T-helper 2 cell treated with Interferon-gamma antibody and Interleukin-4, amounts not matched to agents 100 ng/mL and 5 ng/mL, for 36 hours (primary cell): ENCODE measurements around the gene CD47. TPM values are rescaled to one million over a fixed set of nuclear protein-coding genes. Genes with fewer than 3 reads are reported as not detected.

Experiments
- intact Hi-C: fragments of 100-400 bp; cut with micrococcal nuclease; formaldehyde crosslinking; loops from one replicate; pipeline ENCODE4 v1.15.1; 2023
- total RNA-seq: library from RNA; stranded (reverse); gene quantifications from 2 replicates; pipeline ENCODE4 v1.2.3, GENCODE V29; 2022

Gene CD47
- total RNA-seq, 1 donor from 2014 or later: 140 TPM

DNA sequence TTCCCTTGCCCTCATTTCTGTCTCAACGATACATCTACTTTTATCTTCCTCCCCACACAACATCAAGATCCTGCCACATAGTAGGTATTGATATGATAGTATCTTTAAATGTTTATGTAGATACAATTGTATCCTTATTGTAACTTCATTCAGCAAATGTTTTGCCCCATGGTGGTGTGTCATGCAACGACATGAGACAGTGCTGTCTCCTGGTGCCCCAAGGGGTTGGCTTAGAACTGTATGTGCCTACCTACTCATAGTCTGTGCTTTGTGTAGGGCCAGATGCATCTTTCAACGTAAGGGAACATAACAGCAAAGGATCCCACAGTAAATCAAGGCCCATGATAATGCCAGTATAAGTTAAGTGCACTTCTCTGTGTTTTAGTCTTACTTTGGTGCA is 2.8 kb upstream of the CD47 start:
- intact Hi-C loops: loop anchor here (5.0 to 10.0 kb wide), 2 partner anchors 166 to 731 kb away; partner anchors contain the start of gene TRAT1

DNA sequence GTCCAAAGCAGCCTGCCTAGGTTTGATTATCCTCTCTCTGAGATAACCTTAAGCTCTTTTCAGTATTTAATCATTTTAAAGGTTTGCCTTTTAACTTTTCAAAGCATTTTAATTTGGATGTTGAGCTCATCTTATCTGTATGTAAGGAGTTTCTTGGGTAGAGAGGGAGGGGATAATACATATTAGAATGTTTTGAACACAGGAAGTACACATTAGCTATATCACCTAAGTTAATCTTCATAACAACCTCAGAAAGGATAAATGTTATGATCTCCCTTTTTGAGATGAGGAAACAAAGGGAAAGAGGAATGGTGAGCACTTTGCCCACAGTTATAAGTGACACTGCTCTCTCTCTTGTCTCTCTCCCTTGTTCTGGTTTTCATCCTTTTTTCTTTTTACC is 2.2 kb upstream of the CD47 start:
- intact Hi-C loops: loop anchor here (5.0 to 10.0 kb wide), 2 partner anchors 166 to 732 kb away; partner anchors contain the start of gene TRAT1

DNA sequence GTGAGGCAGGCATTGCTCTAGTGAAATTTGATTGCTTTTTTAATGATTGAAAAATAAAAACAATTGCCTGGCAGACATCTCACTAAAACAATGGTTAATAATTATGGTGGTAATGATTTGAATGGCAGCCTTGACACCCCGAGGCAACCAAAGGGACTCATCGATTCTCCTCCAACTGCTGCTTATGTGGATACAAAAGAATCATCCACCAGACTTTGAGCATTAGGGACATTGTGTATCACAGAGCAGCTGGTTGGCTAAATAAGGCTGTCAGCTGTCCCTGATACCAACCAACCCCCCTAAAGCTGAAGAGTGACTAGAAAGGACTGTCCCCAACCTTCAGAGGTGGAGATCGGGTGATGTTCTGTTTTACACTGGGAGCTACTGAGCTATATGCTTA is 1.7 kb upstream of the CD47 start:
- intact Hi-C loops: loop anchor here (5.0 to 10.0 kb wide), 2 partner anchors 165 to 732 kb away; partner anchors contain the start of gene TRAT1

DNA sequence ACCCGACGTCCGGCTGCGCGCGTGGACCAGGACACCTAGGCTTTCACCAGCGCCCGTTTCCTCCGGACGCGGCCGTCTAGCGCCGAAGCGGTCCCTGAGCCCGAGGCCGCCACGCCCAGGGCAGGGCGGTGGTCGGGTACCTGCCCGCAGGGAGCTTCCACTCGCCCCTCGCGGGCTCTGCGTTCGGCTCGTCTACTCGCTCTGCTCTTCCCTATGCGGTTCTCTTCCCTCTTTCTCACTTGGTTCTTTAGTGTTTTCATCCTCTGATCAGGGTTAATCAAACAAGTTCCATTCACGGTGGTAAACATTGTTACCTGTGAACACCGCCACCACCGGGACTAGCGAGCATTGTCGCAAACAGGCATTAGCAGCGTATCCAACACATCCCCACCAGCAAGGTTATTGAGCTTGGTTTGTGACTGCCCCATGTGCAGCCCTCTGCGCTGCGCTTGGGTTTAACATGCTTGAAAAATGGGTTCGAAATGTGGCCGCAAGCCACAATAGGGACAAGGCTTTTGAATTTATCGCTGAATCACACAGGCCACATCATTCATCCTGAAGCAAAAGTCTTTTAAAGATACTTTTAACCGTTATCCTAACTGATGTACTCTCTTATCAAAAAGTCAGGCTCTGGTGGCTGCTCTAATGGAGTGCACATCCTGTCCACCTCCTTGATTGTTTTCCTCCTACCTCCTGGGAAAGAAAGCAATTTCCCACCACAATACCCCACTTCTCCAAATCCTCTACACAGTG is 843 bp upstream of the CD47 start:
- intact Hi-C loops: loop anchor here (1.0 to 10.0 kb wide), 6 partner anchors 9 to 733 kb away; partner anchors contain the start of genes BBX, CIP2A, DZIP3 and IFT57

DNA sequence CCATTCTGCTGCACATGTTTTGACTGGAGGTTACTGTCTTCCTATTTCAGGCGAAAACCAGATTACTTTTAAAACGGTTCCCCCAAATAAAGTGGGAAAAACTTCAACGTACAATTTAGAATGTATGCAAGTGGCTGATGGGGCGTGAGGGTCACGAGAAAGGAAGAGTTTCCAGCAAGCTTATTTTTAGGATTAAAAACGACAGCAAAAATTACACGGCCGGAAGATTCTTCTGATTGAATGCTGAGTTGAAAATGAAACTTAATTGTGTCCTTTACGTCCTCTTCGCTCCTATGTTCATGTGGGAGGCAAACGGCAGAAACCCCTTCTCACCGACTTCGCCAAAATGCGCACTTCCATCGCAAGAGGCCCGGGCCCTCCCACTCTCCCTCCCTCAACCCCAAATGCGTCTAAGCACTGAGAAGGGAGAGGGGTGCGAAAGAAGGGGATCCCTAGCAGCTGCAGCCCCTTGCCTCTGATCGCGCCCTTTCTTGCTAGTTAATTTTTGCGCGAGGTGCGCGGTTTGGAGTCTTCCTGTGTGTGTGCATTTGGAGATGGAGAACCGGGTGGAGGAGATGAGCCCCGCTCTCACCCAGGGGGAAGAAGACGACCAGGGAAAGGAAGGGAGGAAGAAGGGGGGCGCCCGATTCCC is 656 bp downstream of the CD47 start:
- intact Hi-C loops: loop anchor here (1.0 to 10.0 kb wide), 5 partner anchors 35 to 735 kb away; partner anchors contain the start of genes BBX, CIP2A, DZIP3 and TRAT1

DNA sequence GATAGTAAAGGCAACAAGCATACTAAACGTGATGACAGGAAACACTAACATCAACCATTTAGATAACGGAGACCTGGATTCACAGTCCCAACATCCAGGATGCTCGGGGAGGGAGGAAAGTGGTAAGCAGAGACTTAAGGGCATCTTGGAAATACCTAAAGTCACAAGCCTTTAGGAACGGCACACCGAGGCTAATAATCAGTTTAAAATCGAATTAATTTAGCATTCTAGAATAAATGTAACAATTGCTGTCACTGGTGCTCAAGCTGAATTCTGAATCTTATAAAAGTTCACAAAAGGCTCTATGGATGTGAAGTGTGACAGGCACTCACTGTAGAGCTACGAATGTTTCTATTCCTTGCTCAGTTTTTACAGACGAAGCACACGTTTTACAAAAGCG is 1.3 kb downstream of the CD47 start:
- intact Hi-C loops: loop anchor here (5.0 kb wide), 1 partner anchor 203 kb away; no protein-coding TSS in a partner anchor

DNA sequence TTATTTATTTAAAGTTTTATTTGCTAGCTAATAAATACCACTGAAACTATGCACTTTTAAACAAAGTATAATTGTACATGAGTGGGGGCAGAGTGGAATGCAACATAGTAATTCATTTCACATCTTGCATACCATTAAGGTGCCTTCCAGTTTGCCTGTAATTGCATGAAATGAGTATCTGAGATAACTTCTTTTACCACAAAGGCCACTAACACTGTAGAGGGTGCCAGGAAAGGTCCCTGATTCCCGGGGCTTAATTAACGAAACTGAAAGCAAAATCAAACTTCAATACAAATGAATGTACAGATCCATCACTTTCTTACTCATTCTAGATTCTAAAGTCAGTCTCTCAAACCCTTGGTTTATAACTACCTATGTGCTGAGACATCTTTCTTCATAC is 2.1 kb downstream of the CD47 start:
- intact Hi-C loops: loop anchor here (5.0 kb wide), 1 partner anchor 204 kb away; no protein-coding TSS in a partner anchor

DNA sequence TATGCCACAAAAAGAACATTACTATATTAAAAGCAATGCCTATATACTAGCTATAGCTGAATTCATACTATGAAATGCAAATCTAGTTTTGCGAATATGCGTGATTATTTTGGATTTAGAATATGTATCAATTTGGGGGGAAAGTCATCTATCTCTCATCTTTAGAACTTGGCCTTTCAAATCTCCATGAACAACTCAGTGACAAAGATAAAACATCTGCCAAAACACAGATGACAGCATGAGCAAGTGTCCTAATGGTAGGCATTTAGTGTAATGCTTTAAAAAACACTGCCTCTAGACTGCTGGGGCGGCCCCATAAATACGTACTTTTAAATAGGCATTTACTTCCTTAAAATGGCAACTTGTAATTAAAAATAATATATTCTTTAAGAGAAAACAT is 2.7 kb downstream of the CD47 start:
- intact Hi-C loops: loop anchor here (5.0 kb wide), 1 partner anchor 204 kb away; no protein-coding TSS in a partner anchor

DNA sequence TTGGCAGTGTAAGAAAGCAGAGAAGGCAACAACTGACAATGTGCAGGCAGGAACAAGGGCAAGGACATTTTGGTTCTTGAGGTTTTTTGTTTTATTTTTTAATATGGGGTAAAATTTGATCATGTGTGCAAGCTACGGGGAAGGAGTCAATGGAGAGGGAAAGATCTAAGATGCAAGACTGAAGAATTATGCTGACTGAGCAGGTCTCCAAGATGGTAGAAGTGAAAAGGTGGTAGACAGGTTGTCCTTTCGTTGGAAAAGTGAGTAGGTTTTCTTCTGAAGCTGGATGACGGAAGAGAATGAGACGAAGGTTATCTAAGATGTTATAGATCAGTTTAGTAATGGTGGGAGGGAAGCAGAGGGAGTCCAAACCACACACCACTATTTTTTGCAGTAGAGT is 4.2 kb downstream of the CD47 start:
- intact Hi-C loops: loop anchor here (5.0 kb wide), 1 partner anchor 206 kb away; no protein-coding TSS in a partner anchor

DNA sequence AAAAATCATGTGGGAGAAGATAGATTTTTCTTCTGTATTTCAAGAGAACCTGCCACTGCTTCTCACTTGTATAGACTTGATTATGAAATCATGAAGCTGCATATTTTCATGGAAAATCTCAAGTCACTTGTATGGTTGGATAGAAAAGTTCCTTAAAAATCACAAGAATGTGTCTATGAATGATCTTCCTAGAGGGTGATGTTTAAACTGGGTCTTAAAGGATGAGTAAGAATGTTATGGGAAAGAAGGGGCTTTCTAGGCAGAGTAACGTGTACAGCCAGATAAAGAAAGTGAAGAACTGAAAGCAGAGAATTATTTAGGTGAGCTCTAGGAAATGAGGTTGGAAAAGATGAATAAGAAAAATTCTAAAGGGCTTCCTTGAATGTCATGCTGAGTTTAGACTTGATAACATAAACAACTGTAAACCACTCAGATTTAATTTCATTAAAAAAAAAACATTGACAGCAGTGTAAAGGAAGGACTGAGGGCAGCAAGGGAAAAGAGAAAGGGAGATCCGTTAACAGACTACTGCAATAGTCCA is 5.0 kb downstream of the CD47 start:
- intact Hi-C loops: loop anchor here (5.0 kb wide), 1 partner anchor 206 kb away; no protein-coding TSS in a partner anchor

DNA sequence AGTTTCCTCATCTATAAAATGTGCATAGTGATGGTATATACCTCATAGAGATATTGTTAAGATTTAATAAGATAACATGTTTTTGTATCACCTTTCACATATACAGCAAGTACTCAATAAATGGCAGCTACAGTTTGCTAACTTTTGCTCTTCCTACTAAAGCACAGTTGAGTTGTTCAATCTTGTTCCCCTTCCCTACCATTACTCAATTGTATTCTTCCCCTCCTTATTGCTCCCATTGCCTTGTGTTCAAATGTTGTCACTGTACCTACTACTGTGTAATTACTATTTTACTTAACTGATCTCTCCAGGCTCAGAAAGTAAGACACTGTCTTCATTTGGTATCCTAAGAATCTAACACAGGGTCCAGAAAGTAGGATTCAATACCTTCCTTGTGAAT is 5.5 kb downstream of the CD47 start:
- intact Hi-C loops: loop anchor here (5.0 kb wide), 1 partner anchor 207 kb away; no protein-coding TSS in a partner anchor

DNA sequence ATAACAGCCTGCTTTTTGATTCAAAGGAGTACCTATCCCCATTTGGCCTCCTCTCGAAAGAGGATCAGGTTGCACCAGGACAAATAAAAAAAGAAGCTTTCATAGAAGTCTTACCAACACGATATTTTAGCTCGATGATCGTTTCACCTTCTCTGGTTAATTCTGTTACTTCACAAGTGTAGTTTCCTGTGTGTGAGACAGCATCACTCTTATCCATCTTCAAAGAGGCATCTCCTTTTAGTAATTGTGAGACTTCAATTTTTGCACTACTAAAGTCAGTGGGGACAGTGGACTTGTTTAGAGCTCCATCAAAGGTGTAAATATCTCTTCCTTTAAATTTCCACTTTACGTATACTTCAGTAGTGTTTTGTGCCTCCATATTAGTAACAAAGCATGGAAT is 11.0 kb downstream of the CD47 start:
- intact Hi-C loops: no loop called here

DNA sequence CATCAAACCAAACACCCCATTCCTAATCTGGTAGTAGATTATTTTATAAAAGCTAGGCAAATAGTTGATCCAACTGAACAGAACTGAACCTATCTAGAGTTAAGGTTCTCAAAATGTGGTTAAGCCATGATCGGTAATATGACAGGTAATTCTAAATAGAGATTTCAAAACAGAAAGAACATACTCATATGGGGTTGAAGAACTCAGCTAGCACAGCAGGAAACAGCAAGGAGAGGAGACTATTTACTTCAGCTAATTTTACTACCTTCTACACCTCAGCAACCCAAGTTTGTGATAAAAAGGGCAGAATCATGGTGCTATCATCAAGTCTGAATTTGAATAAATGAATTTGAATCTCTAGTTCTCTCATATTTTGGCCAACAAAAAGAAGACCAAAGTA is 11.8 kb downstream of the CD47 start:
- intact Hi-C loops: no loop called here

DNA sequence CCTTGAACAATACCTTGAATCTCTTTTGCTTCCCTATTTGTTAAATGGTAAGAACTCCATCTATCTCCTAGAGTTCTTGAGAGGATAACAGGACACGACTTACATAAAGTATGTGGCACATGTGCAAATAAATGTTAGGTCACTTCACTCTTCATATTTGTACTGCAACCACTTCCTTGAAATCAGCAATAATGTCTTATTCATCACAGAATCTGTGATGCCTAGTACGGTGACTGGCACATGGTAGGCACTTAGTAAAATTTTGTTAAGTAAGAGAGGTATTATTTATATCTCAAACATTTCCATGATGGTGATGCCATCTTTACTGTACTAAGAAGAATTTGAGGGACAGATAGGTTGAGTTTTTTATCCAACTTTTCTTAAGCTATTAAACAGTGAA is 14.3 kb downstream of the CD47 start:
- intact Hi-C loops: no loop called here

DNA sequence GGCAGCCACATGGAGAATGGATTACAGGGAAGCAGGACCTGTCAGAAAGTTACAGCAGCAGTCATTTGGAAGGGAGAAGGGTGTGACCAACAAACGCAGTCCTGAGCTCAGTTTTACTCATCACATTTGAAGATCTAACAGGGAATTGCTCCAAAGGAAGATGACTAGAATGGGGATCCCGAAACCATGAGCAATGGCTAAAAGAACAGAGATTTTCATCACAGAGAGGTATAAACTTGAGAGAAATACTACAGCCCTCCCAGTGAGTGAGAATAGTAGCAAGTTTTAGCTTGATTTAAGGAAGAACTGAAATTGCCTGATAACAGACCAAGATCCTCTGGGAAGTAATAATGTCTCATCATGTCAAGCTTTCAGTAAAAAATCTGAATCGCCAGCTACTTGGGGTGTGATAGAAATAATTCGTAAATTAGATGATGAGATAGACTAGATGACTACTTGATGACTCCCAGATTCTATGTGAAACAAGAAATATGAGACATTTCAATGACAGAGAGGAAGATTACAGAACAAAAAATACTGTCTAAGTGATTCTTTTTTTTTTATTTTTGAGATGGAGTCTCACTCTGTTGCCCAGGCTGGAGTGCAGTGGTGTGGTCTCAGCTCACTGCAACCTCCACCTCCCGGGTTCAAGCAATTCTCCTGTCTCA is 16.9 kb downstream of the CD47 start:
- intact Hi-C loops: no loop called here

DNA sequence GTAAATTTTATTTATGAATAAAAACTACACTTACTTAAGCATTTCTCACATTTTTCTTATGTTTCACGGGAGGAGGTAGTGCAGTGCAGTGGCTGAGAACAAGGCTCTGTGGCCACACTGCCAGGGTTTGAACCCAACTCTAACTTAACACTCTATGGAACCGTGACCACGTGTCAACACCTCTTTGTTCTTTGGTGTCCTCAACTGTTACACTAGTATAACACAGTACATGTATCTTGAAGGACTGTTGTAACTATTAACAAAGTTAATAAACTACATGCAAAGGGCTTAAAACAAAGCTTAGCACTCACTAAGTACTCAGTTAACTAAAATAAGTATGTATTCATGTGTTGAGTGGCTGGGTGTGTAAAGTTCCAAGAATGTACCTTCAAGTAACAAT is 19.5 kb downstream of the CD47 start:
- intact Hi-C loops: no loop called here

DNA sequence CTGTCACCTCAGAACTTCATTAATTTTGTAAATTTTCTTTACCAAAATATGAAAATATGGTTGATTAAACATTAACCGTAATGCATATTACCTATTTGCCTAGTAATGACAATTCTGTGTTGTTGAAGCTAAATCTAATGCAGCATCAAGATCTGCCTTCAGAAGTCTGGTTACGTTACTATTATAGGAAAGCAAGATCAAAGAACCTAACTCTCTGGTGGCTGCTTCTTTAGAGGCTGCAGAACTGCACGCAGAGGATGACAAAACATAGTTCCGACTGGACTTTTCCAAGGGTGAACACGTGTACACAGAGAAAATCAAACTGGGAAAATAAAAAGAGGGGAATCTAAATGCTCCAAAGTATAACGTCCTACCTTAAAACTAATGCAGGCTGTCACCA is 20.5 kb downstream of the CD47 start:
- intact Hi-C loops: no loop called here

DNA sequence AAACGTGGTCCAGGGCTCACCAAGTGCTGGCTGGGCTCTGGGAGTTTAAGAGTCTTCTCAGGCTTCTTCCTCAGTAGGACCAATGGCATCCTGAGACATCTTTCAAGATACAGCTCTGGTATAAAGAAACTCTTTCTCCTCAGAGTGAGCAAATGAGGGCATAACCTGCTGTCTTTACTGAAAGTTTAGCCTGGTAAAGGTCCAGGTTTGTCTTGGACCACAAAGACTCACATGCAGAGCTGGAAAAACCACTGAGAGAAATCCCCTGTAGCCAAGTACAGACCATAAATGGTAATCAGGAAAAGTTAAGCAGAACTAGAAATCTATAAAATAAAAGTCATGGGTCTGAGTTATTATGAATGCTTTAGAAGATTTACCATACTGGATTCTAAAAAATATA is 23.1 kb downstream of the CD47 start:
- intact Hi-C loops: no loop called here

DNA sequence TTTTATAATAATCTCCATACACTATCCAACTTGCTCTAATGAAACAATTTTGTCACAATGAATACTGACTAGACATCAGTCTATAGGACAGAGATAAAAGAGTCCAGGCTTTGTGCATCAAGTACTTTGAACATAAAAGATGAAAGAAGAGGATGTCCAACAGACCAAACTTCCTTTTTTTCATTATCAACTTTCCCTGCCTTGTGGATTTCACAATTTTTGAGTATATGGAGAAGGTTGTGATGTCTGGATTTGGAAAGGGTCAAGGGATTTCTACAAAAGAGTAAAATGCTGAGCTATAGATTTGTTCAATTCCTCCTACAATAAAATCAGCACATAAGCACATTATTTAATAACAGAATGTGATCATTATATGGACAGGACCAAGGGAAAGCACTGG is 25.7 kb downstream of the CD47 start:
- intact Hi-C loops: no loop called here

DNA sequence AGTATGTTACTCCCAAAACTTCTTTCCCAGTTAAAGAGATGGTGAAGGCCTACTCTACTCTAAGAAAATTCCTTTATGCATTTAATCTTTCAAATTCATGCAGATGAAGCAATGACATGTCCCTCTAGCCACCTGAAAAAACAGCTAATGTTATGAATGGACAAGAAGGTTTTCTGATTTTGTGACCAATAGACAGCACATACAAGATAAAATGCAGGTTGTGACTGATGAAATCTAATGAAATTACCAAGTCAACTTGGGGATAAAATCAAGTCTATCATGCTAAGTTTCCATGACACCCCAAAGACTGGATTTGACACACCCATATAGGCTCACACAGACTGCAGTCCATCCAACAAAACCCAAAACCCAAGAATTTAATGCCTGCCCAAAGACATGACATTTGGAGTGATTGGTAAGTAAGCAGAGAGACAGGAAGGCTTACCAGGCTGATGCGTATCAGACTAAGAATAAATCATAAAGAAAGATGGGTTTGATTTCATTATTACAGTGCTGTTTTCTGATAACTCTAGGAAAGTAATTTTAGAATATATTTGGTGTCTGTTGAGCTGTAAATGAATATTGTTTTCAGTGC is 26.4 kb downstream of the CD47 start:
- intact Hi-C loops: no loop called here

DNA sequence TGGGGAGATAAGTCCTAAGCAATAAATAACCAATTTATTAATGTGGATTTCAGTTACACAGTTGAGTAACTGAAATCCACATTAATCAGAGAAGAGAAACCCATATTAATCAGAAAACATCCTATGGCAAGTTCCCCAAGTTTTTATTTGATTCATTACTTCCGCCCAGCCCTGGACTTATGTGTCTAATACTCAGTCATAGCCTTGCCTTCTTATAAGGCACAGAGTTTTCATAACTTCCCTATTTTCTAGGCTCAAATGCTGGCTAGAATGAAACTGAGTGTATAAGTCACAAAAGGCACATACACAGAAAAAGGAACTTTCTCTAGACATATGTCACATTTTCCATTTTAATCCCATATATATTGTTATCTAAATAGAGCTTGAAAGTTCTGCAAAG is 28.8 kb downstream of the CD47 start:
- intact Hi-C loops: no loop called here
